A673 (cell line): ENCODE data around the gene ZNG1B.
"Not testable (repeated sequence)": the region's sequence is repeated elsewhere in the genome, so short reads cannot be mapped to it uniquely, and the experiment has no call there.

Experiments used
- EZH2 ChIP-seq: fragments of 200-600 bp; sonication (generic); IDR thresholded peaks from 2 replicates; pipeline ENCODE4 v1.6.1; 2017; ENCODE audit warnings: borderline replicate concordance, low read depth, mild to moderate bottlenecking, mixed read lengths, antibody characterized with exemption, low read length; ENCODE audit not compliant: poor library complexity, severe bottlenecking
- TF ChIP-seq, protein P1 (sequence below): fragments of 300-800, 200-600 bp; sonication (generic); conservative IDR thresholded peaks from 2 replicates; pipeline ENCODE4 v1.5.1; 2017; ENCODE audit warnings: low read depth, mild to moderate bottlenecking, antibody characterized with exemption, low read length, moderate library complexity, mixed read lengths

DNA sequence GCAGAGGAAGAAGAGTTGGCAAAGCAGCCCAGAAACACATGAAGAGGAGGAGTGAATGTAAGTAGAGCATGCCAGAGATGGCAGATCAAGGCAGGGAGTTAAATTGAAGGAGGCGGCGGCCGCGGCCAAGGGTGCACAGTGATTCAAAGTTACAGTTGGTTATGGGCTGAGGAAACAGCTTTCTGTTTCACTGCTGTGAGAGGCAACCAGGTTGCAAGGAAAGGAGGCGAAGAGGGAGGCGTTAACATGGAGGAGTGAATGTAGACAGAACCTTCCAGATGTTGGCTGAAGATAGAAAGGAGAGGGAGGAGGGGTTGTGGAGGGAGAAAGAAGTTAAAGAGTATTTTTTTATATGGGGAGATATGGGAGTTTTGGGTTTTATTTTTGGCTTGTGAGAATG, 83.3 kb downstream of the ZNG1B start:
- TF ChIP-seq, protein P1, sequence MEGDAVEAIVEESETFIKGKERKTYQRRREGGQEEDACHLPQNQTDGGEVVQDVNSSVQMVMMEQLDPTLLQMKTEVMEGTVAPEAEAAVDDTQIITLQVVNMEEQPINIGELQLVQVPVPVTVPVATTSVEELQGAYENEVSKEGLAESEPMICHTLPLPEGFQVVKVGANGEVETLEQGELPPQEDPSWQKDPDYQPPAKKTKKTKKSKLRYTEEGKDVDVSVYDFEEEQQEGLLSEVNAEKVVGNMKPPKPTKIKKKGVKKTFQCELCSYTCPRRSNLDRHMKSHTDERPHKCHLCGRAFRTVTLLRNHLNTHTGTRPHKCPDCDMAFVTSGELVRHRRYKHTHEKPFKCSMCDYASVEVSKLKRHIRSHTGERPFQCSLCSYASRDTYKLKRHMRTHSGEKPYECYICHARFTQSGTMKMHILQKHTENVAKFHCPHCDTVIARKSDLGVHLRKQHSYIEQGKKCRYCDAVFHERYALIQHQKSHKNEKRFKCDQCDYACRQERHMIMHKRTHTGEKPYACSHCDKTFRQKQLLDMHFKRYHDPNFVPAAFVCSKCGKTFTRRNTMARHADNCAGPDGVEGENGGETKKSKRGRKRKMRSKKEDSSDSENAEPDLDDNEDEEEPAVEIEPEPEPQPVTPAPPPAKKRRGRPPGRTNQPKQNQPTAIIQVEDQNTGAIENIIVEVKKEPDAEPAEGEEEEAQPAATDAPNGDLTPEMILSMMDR: not testable (repeated sequence)
- not testable (repeated sequence) for TF ChIP-seq EZH2
